ENCODE measurements around the gene FBXO38.
"Not testable (repeated sequence)": the region's sequence is repeated elsewhere in the genome, so short reads cannot be mapped to it uniquely, and the experiment has no call there.

The FBXO38 gene

GRCh38 chr5:148427370-148428042, 43.7 kb downstream of the FBXO38 start:
- DNase-seq (ENCODE audit: low read depth), result no peak

- no peak for DNase-seq (ENCODE audit: low read depth)
Measured at GRCh38 chr5:148428848-148429247, 45.1 kb downstream of the FBXO38 start.

- DNase-seq (ENCODE audit: low read depth), result no peak
Measured at GRCh38 chr5:148433826-148434225, 50.1 kb downstream of the FBXO38 start.

- DNase-seq (ENCODE audit: low read depth), result no peak
Measured at GRCh38 chr5:148436029-148436428, 52.3 kb downstream of the FBXO38 start.

GRCh38 chr5:148437249-148437648, 53.5 kb downstream of the FBXO38 start:
- no peak for DNase-seq (ENCODE audit: low read depth)

GRCh38 chr5:148438933-148439332, 55.2 kb downstream of the FBXO38 start:
- no peak for DNase-seq (ENCODE audit: low read depth)

GRCh38 chr5:148443241-148443640, 59.5 kb downstream of the FBXO38 start:
- DNase-seq (ENCODE audit: low read depth), result no peak

GRCh38 chr5:148443998-148444397, 60.2 kb downstream of the FBXO38 start:
- DNase-seq (ENCODE audit: low read depth), result peak; percentile 57

- DNase-seq (ENCODE audit: low read depth), result no peak
Measured at GRCh38 chr5:148445578-148445977, 61.8 kb downstream of the FBXO38 start.

GRCh38 chr5:148446611-148447010, 62.9 kb downstream of the FBXO38 start:
- no peak for DNase-seq (ENCODE audit: low read depth)

- DNase-seq (ENCODE audit: low read depth), result no peak
Measured at GRCh38 chr5:148452499-148453193, 68.9 kb downstream of the FBXO38 start.

- no peak for DNase-seq (ENCODE audit: low read depth)
Measured at GRCh38 chr5:148454576-148454975, 70.8 kb downstream of the FBXO38 start.

GRCh38 chr5:148455185-148455584, 71.4 kb downstream of the FBXO38 start:
- DNase-seq (ENCODE audit: low read depth), result no peak

- DNase-seq (ENCODE audit: low read depth), result no peak
Measured at GRCh38 chr5:148457183-148457620, 73.4 kb downstream of the FBXO38 start.

GRCh38 chr5:148458036-148458888, 74.5 kb downstream of the FBXO38 start:
- no peak for DNase-seq (ENCODE audit: low read depth)

GRCh38 chr5:148459669-148460068, 75.9 kb downstream of the FBXO38 start:
- DNase-seq (ENCODE audit: low read depth), result no peak

- DNase-seq (ENCODE audit: low read depth), result no peak
Measured at GRCh38 chr5:148465381-148466235, 81.8 kb downstream of the FBXO38 start.

GRCh38 chr5:148466236-148466580, 82.5 kb downstream of the FBXO38 start:
- DNase-seq (ENCODE audit: low read depth), result no peak

- DNase-seq (ENCODE audit: low read depth), result no peak
Measured at GRCh38 chr5:148467958-148468357, 84.2 kb downstream of the FBXO38 start.

- DNase-seq (ENCODE audit: low read depth), result not testable (repeated sequence)
Measured at GRCh38 chr5:148468746-148469145, 85.0 kb downstream of the FBXO38 start.

GRCh38 chr5:148469501-148469935, 85.8 kb downstream of the FBXO38 start:
- peak; percentile 3 for DNase-seq (ENCODE audit: low read depth)

GRCh38 chr5:148471379-148471778, 87.6 kb downstream of the FBXO38 start:
- no peak for DNase-seq (ENCODE audit: low read depth)

Data from fibroblast of the conjunctiva (primary cell).